CD4-positive, alpha-beta T cell (primary cell): ENCODE results near the gene ILRUN. TPM values are rescaled to one million over a fixed set of nuclear protein-coding genes. Genes with fewer than 3 reads are reported as not detected.

Experiments
- ATAC-seq: fragments of 200-7000 bp; cut with Tn5 transposase; one replicate; pipeline ENCODE4 v1.10.0; 2022; ENCODE audit warnings: mild to moderate bottlenecking; ENCODE audit not compliant: poor library complexity
- CTCF ChIA-PET: fragments of 350-600 bp; sonication (Branson Sonifier 250); formaldehyde crosslinking; loops from one replicate; lab custom pipeline; 2021; ENCODE audit warnings: antibody characterized with exemption, inconsistent platforms; lab: Charles Lee
- POLR2A ChIA-PET: fragments of 350-600 bp; sonication (Branson Sonifier 250); formaldehyde crosslinking; loops from one replicate; lab custom pipeline; 2021; ENCODE audit warnings: antibody characterized with exemption, inconsistent platforms; lab: Charles Lee
- DNase-seq, 14 experiments: peaks; one replicate each; pipeline ENCODE4 v3.0.0-alpha.2; 2013 to 2020; ENCODE audit warnings: mixed read lengths in 2 of 14
- H3K27ac ChIP-seq, 2 donors: one replicate each; pipeline versions ENCODE4 v1.5.1 to v1.7.0; 2013; ENCODE audit warnings: low read length in 2 of 2, low read depth in 1 of 2, mild to moderate bottlenecking in 1 of 2
- H3K27me3 ChIP-seq, 2 experiments: 1 replicate in 1 of 2; 2 replicates in 1 of 2; pipeline versions ENCODE4 v1.6.1 to v1.7.0; 2013; ENCODE audit warnings: low read length in 2 of 2, control low read depth in 1 of 2, mild to moderate bottlenecking in 1 of 2, moderate library complexity in 1 of 2; ENCODE audit not compliant: insufficient read depth in 2 of 2, control insufficient read depth in 1 of 2
- H3K36me3 ChIP-seq: one replicate; pipeline ENCODE4 v1.6.1; 2013; ENCODE audit warnings: low read length, control low read depth; ENCODE audit not compliant: insufficient read depth
- H3K4me1 ChIP-seq: one replicate; pipeline ENCODE4 v1.6.1; 2013; ENCODE audit warnings: low read length, control low read depth; ENCODE audit not compliant: insufficient read depth
- H3K4me3 ChIP-seq: one replicate; pipeline ENCODE4 v1.5.1; 2013; ENCODE audit warnings: mild to moderate bottlenecking, low read length, moderate library complexity
- H3K9me3 ChIP-seq, 2 experiments: 1 replicate in 1 of 2; 2 replicates in 1 of 2; pipeline versions ENCODE4 v1.6.1 to v1.7.0; 2013; ENCODE audit warnings: low read length in 2 of 2, mild to moderate bottlenecking in 2 of 2, control low read depth in 1 of 2, moderate library complexity in 1 of 2; ENCODE audit not compliant: control insufficient read depth in 1 of 2, insufficient read depth in 1 of 2
- H3K27ac Mint-ChIP-seq: one replicate; pipeline ENCODE4 v1.8.0; 2020; ENCODE audit warnings: mixed read lengths
- H3K27me3 Mint-ChIP-seq: one replicate; pipeline ENCODE4 v1.8.0; 2021; ENCODE audit warnings: mixed read lengths
- H3K36me3 Mint-ChIP-seq: one replicate; pipeline ENCODE4 v1.8.0; 2021; ENCODE audit warnings: low read depth, mixed read lengths
- H3K4me1 Mint-ChIP-seq: one replicate; pipeline ENCODE4 v1.8.0; 2021; ENCODE audit warnings: low read depth, mixed read lengths
- H3K4me3 Mint-ChIP-seq: one replicate; pipeline ENCODE4 v1.8.0; 2020; ENCODE audit warnings: mild to moderate bottlenecking, mixed read lengths
- H3K9me3 Mint-ChIP-seq: one replicate; pipeline ENCODE4 v1.8.0; 2020; ENCODE audit warnings: mixed read lengths
- intact Hi-C, 2 experiments: fragments of 100-400 bp; cut with DNase I in 1 of 2; cut with micrococcal nuclease in 1 of 2; formaldehyde crosslinking; loops; one replicate each; pipeline versions ENCODE4 v1.15.1 to v1.9.0; 2023 to 2025; cut with DNase I, micrococcal nuclease
- total RNA-seq, 174 experiments: library from RNA in 2 of 174; stranded (reverse) in 2 of 174; gene quantifications; one replicate each; pipeline ENCODE4 v1.2.3 and lab custom pipeline; 2021 to 2026
- TF ChIP-seq, protein P1 (sequence below): fragments of 200-600 bp; IDR thresholded peaks from one replicate; pipeline ENCODE4 v1.8.0; 2022; ENCODE audit warnings: antibody characterized with exemption, mild to moderate bottlenecking

The ILRUN gene
- total RNA-seq, 2 experiments from 2014 or later: 44.9 to 49.4 TPM

- H3K4me1 ChIP-seq: peaks cover 20% of the 10 kb centered on the region
- POLR2A ChIA-PET: no interaction called here
- TF ChIP-seq, protein P1, sequence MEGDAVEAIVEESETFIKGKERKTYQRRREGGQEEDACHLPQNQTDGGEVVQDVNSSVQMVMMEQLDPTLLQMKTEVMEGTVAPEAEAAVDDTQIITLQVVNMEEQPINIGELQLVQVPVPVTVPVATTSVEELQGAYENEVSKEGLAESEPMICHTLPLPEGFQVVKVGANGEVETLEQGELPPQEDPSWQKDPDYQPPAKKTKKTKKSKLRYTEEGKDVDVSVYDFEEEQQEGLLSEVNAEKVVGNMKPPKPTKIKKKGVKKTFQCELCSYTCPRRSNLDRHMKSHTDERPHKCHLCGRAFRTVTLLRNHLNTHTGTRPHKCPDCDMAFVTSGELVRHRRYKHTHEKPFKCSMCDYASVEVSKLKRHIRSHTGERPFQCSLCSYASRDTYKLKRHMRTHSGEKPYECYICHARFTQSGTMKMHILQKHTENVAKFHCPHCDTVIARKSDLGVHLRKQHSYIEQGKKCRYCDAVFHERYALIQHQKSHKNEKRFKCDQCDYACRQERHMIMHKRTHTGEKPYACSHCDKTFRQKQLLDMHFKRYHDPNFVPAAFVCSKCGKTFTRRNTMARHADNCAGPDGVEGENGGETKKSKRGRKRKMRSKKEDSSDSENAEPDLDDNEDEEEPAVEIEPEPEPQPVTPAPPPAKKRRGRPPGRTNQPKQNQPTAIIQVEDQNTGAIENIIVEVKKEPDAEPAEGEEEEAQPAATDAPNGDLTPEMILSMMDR: no peak
- intact Hi-C loops: no loop called here
- H3K27ac ChIP-seq: no peak overlapping the region
- H3K4me3 ChIP-seq: no peak overlapping the region
- peaks cover 23% of the 10 kb centered on the region for H3K36me3 Mint-ChIP-seq
- H3K27ac Mint-ChIP-seq: no peak overlapping the region
- no peaks in the 10 kb centered on the region for H3K27me3 ChIP-seq
- no peaks in the 10 kb centered on the region for H3K27me3 Mint-ChIP-seq
- peaks cover 4% of the 10 kb centered on the region for H3K36me3 ChIP-seq
- no peaks in the 10 kb centered on the region for H3K9me3 Mint-ChIP-seq
- H3K9me3 ChIP-seq: no peaks in the 10 kb centered on the region
- no peak for DNase-seq
- no peak overlapping the region for H3K4me3 Mint-ChIP-seq
- CTCF ChIA-PET: no interaction called here
- peaks cover 70% of the 10 kb centered on the region for H3K4me1 Mint-ChIP-seq
- no peak for ATAC-seq
Observed at GRCh38 chr6:34688956-34689355, 7.6 kb downstream of the ILRUN start.

- intact Hi-C loops: no loop called here
Observed at GRCh38 chr6:34684919-34685318, 11.6 kb downstream of the ILRUN start.

DNA sequence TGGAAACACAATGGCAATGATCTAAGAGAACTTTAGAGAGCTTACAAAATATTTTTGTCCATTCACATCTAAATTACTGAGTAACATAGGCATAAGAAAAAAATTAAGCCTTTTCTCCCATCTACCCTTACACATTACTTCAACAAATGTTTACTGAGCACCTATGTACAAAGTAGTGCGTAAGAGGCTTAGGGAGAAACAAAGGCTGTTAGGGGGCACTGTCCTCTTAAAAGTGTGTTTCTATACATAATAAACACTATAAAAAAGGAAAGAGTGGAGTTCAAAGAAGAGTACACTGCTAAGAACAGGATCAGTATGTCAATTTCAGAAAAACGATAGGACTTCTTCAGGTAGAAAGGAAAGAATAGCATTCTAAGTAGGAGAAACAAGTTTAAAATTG lies 12.2 kb downstream of the ILRUN start:
- H3K4me3 ChIP-seq: no peak overlapping the region
- POLR2A ChIA-PET: interaction anchor here (1.5 kb wide), 1 partner anchor 27 kb away, joined by 3 read pairs; no protein-coding TSS in a partner anchor
- no peaks in the 10 kb centered on the region for H3K9me3 ChIP-seq
- H3K27ac Mint-ChIP-seq: peak overlapping the region; percentile 50
- peaks cover 19% of the 10 kb centered on the region for H3K4me1 ChIP-seq
- H3K27me3 ChIP-seq: no peaks in the 10 kb centered on the region
- ATAC-seq (no peak), DNase-seq (no peak)
- H3K27me3 Mint-ChIP-seq: no peaks in the 10 kb centered on the region
- TF ChIP-seq, protein P1: no peak
- H3K4me1 Mint-ChIP-seq: peaks cover 46% of the 10 kb centered on the region
- no peaks in the 10 kb centered on the region for H3K9me3 Mint-ChIP-seq
- H3K27ac ChIP-seq: no peak overlapping the region
- H3K4me3 Mint-ChIP-seq: no peak overlapping the region
- peaks cover 17% of the 10 kb centered on the region for H3K36me3 Mint-ChIP-seq
- no peaks in the 10 kb centered on the region for H3K36me3 ChIP-seq
- intact Hi-C loops: no loop called here
- CTCF ChIA-PET: no interaction called here

More at GRCh38 chr6:34684919-34685318, 11.6 kb downstream of the ILRUN start:
- peaks cover 19% of the 10 kb centered on the region for H3K4me1 ChIP-seq
- no peaks in the 10 kb centered on the region for H3K9me3 ChIP-seq
- ChIA-PET CTCF (interaction anchor here (1.1 kb wide), 1 partner anchor 17 kb away, joined by 4 read pairs; no protein-coding TSS in a partner anchor), POLR2A (interaction anchor here (1.5 kb wide), 1 partner anchor 28 kb away, joined by 3 read pairs; no protein-coding TSS in a partner anchor)
- H3K4me3 Mint-ChIP-seq: no peak overlapping the region
- peaks cover 46% of the 10 kb centered on the region for H3K4me1 Mint-ChIP-seq
- no peaks in the 10 kb centered on the region for H3K27me3 Mint-ChIP-seq
- DNase-seq (no peak), ATAC-seq (no peak)
- peak overlapping the region; percentile 50 for H3K27ac Mint-ChIP-seq
- TF ChIP-seq, protein P1: no peak
- H3K4me3 ChIP-seq: no peak overlapping the region
- H3K9me3 Mint-ChIP-seq: no peaks in the 10 kb centered on the region
- H3K27me3 ChIP-seq: no peaks in the 10 kb centered on the region
- H3K27ac ChIP-seq: no peak overlapping the region
- no peaks in the 10 kb centered on the region for H3K36me3 ChIP-seq
- peaks cover 19% of the 10 kb centered on the region for H3K36me3 Mint-ChIP-seq
